Immature natural killer cell (primary cell): Measurements from ENCODE around the gene PMFBP1. TPM values are rescaled to one million over a fixed set of nuclear protein-coding genes. Genes with fewer than 3 reads are reported as not detected.

Experiments
- DNase-seq, 3 donors: peaks; one replicate each; pipeline ENCODE4 v3.0.0; 2022; ENCODE audit warnings: mixed read lengths in 1 of 3
- H3K27ac Mint-ChIP-seq, 6 donors: one replicate each; pipeline ENCODE4 v1.8.0; 2020; ENCODE audit warnings: mixed read lengths in 6 of 6, mild to moderate bottlenecking in 5 of 6, inconsistent platforms in 4 of 6, moderate library complexity in 3 of 6
- H3K27me3 Mint-ChIP-seq, 3 donors: one replicate each; pipeline ENCODE4 v1.8.0; 2020 to 2021; ENCODE audit warnings: low read depth in 3 of 3, mild to moderate bottlenecking in 3 of 3, mixed read lengths in 3 of 3, moderate library complexity in 3 of 3, inconsistent platforms in 1 of 3
- H3K36me3 Mint-ChIP-seq, 3 donors: one replicate each; pipeline ENCODE4 v1.8.0; 2020; ENCODE audit warnings: mixed read lengths in 3 of 3, inconsistent platforms in 2 of 3, mild to moderate bottlenecking in 2 of 3
- H3K4me1 Mint-ChIP-seq, 2 donors: one replicate each; pipeline ENCODE4 v1.8.0; 2020; ENCODE audit warnings: inconsistent platforms in 2 of 2, mild to moderate bottlenecking in 2 of 2, mixed read lengths in 2 of 2, moderate library complexity in 1 of 2
- H3K4me3 Mint-ChIP-seq, 5 donors: one replicate each; pipeline ENCODE4 v1.8.0; 2020; ENCODE audit warnings: mild to moderate bottlenecking in 5 of 5, mixed read lengths in 5 of 5, inconsistent platforms in 3 of 5, moderate library complexity in 3 of 5
- H3K9me3 Mint-ChIP-seq, 6 donors: one replicate each; pipeline ENCODE4 v1.8.0; 2020; ENCODE audit warnings: mild to moderate bottlenecking in 6 of 6, mixed read lengths in 6 of 6, inconsistent platforms in 4 of 6, moderate library complexity in 3 of 6
- polyA plus RNA-seq, 3 donors: library from polyadenylated mRNA; unstranded; fragments of 300-500 nt; fragmentation: Illumina TruSeq; gene quantifications; one replicate each; pipeline ENCODE4 v1.2.3, GENCODE V29; 2021

The PMFBP1 gene
- polyA plus RNA-seq, 3 donors from 2014 or later = not detected

DNA sequence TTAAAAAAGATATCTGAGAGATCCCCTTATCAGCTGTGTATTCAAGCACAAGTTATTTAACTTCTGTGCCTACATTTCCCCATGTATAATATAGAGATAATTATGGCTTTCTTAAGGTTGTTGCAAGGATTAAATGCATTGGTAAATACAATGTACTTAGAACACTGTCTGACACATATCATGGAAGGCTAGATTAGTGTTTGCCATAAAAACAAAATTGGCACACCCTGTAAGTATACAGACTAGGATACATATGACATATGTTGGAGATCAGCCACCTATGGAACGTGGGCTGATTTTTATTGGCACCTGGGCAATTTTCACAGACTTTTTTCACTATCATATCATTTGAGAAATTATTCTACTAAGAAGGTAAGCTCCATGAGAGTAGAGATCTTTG, 2.2 kb downstream of the PMFBP1 start:
- Mint-ChIP-seq H3K9me3 (no peaks in the 10 kb centered on the region), H3K4me3 (no peak overlapping the region), H3K27me3 (peaks cover 0 to 5% (median under 1%) of the 10 kb centered on the region in 3 donors), H3K27ac (no peak overlapping the region), H3K4me1 (no peaks in the 10 kb centered on the region), H3K36me3 (no peaks in the 10 kb centered on the region)
- no peak for DNase-seq

DNA sequence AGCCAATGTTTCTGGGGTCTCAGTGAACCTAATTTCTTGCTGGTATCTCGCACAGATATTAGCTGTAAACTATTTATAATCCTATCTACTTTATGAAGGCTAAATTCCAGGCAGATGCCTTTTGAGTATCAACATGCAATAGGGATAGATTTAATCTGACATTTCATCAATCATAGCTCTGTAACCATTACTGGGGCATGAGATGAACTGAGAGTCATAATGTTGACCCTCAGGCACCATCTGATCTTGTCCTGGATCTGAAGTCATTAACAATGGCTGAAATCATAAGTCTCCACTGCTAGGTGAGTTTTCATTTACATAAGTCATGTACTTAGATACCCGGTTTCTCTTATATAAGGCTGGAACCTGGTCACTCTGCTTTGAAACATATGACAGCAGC, 3.6 kb downstream of the PMFBP1 start:
- Mint-ChIP-seq H3K36me3 (no peaks in the 10 kb centered on the region), H3K4me3 (no peak overlapping the region), H3K4me1 (no peaks in the 10 kb centered on the region), H3K9me3 (no peaks in the 10 kb centered on the region), H3K27me3 (peaks cover 0 to 6% (median 0%) of the 10 kb centered on the region in 3 donors), H3K27ac (no peak overlapping the region)
- DNase-seq = no peak

DNA sequence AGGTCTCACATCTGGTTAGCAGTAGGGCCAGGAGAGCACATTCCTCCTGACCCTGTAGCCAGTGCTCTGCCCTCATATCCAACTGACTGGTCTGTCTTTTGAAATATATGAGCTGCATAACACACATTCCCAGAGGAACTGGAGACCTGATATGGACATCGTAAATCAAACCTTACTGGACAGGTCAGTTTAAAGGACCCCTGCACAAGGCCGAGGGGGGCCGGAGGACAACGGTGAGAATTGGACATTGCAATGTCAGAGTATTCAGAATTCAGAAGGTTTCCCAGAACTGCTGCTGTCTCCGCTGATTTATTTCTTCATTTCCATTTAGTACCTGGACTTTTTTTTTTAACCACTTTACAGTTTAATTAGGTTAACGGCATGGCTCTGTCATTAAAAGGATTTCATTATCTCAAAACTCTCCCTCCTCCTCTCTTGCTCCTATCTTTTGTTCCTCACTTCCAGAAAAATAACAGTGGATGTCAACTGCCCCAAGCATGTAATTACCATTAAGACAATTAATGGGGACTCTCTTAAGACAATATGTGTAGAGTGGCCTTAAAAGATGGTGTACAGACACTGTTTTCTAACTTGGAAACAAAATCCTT, 4.9 kb downstream of the PMFBP1 start:
- Mint-ChIP-seq H3K27ac (no peak overlapping the region), H3K9me3 (no peaks in the 10 kb centered on the region), H3K36me3 (no peaks in the 10 kb centered on the region), H3K27me3 (peaks cover 0 to 6% (median 0%) of the 10 kb centered on the region in 3 donors), H3K4me3 (no peak overlapping the region), H3K4me1 (no peaks in the 10 kb centered on the region)
- no peak for DNase-seq

DNA sequence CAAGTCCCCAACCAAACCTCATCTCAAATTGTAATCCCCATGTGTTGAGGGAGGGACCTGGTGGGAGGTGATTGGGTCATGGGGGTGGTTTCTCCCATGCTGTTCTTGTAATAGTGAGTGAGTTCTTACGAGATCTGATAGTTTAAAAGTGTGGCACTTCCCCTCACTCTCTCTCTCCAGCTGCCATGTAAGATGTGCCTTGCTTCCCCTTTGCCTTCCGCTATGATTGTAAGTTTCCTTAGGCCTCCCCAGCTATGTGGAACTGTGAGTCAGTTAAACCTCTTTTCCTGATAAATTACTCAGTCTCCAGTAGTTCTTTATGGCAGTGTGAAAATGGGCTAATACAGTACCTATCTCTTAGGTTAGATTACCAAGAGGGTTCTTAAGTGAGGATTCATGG, 5.8 kb downstream of the PMFBP1 start:
- Mint-ChIP-seq H3K4me1 (no peaks in the 10 kb centered on the region), H3K27me3 (peaks cover 0 to 6% (median 0%) of the 10 kb centered on the region in 3 donors), H3K4me3 (no peak overlapping the region), H3K36me3 (no peaks in the 10 kb centered on the region), H3K27ac (no peak overlapping the region), H3K9me3 (no peaks in the 10 kb centered on the region)
- no peak for DNase-seq

DNA sequence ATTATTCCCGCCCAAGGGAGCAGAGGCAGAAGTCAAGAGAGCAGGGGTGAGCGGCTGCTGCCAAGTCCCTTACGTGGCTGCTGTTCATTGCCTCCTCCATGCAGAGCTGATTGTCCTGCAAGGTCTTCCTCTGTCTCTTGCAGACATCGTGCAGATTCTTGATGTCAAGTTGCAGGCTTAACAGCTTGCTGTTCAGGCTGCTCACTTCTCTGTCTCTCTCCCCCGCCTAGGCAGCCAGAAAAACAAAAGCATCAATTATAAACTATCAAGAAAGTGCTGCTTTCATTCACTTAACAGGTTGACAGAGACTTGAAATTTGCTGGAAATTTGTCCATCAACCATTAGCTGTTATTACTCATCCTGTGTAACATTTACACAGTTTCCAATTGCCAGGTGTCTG, 7.3 kb downstream of the PMFBP1 start:
- no peak for DNase-seq
- H3K27me3 Mint-ChIP-seq = peaks cover 0 to 6% (median 0%) of the 10 kb centered on the region in 3 donors
- no peak overlapping the region for H3K27ac Mint-ChIP-seq
- H3K4me3 Mint-ChIP-seq = no peak overlapping the region
- no peaks in the 10 kb centered on the region for H3K4me1 Mint-ChIP-seq
- no peaks in the 10 kb centered on the region for H3K36me3 Mint-ChIP-seq
- H3K9me3 Mint-ChIP-seq = no peaks in the 10 kb centered on the region

DNA sequence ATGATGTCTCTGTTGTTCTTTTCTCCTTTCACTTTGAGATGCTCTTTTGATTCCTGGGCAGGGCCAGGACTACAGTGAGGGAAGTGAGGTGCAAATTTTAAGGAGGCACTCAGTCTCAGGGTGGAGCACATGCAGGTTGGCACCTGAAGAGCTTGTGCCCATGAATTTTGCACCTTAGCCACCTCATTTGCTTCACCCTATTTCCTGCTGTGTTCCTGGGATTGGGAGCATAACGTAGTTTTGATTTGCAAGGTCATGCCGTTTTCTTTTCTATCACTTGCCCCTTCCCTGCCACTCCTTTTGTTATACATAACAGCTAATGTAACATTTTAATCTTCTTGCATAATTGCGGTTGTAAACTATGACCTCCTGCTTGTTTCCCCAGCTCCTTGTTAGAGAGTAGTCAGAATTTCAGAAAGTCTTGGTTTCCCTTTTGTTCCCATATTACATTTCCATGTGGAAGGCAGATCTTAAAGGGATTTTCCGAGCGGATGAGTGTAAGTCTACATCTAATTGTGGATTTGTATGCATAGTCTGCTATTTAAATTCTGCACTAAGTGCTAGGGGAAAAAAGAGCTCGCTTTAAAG, 9.8 kb downstream of the PMFBP1 start:
- no peaks in the 10 kb centered on the region for H3K4me1 Mint-ChIP-seq
- no peak overlapping the region for H3K27ac Mint-ChIP-seq
- H3K4me3 Mint-ChIP-seq = no peak overlapping the region
- no peaks in the 10 kb centered on the region for H3K9me3 Mint-ChIP-seq
- peaks cover 0 to 6% (median under 1%) of the 10 kb centered on the region in 3 donors for H3K27me3 Mint-ChIP-seq
- H3K36me3 Mint-ChIP-seq = no peaks in the 10 kb centered on the region
- DNase-seq = no peak

DNA sequence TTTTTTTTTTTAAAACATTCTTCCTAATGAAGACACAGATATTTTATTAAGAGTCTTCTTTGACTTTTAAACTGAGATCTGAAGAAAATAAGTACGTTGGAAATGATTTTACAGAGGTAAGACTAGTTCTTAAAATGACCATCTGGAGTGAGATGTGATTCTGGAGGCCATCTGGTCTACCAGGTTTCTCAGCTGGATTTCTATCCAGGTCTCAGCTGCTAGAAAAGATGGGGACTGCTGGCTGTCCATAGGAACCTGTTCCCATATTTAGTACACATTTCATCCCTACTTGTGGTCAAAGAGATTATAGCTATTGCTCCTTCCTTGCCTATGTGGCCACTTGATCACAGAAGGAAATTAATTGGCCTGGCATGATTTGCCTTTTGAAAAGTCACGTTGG, 12.2 kb downstream of the PMFBP1 start:
- H3K4me1 Mint-ChIP-seq = no peaks in the 10 kb centered on the region
- no peak overlapping the region for H3K27ac Mint-ChIP-seq
- no peak overlapping the region for H3K4me3 Mint-ChIP-seq
- DNase-seq = no peak
- no peaks in the 10 kb centered on the region for H3K9me3 Mint-ChIP-seq
- peaks cover 0 to 6% (median 2%) of the 10 kb centered on the region in 3 donors for H3K27me3 Mint-ChIP-seq
- H3K36me3 Mint-ChIP-seq = no peaks in the 10 kb centered on the region

DNA sequence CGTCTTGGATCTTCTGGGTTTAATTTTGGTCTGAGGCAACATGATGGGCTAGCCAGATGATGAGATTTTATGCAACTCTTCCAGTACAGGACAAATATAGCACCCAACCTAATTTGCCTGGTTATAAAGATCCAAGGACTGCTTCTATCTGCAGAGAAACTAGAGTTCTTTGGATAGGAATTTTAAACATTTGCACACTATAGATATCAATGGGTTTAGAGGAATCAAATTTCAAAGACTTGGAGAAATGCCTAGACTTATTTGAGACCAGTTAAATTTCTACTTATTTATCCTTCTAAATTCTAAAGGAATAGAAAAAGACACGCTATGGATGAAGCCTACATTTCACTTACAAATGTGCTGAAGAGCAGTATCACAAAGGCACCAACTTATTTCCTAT, 12.6 kb downstream of the PMFBP1 start:
- no peaks in the 10 kb centered on the region for H3K36me3 Mint-ChIP-seq
- H3K27ac Mint-ChIP-seq = no peak overlapping the region
- peaks cover 0 to 2% (median 2%) of the 10 kb centered on the region in 3 donors for H3K27me3 Mint-ChIP-seq
- H3K9me3 Mint-ChIP-seq = no peaks in the 10 kb centered on the region
- H3K4me1 Mint-ChIP-seq = no peaks in the 10 kb centered on the region
- H3K4me3 Mint-ChIP-seq = no peak overlapping the region
- no peak for DNase-seq

DNA sequence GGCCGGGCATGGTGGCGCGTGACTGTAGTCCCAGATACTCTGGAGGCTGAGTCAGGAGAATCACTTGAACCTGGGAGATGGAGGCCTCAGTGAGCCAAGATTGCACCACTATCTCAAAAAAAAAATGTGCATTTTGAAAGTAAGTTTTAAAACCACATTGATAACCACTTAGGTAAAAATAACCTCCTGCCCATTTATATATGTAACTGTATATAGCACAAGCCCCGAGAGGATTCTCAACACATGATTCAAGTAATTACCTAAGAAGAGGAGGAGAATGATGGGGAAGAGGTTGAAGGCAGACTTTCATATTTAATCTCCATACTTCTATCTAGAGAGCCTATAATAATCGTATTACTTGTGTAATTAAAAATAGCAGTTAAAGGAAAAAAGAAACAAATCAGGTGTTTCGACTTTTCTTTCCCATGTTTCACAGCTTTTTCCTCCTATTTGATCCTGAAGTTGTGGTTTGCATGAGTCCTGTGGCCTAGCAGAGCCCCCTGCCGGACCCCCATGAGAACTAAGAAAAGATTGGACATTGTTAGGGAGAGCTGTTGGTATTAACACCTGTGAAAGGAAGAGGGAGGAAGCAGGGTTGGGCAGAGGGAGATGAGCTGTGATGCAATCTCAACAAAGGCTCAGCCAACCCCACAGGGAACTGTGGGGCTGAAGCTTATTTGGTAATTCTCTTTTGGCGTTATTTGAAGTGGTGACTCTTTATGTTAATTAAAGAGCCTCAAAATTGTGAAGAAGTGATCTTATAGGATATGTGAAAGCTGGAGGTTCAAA, 22.1 kb downstream of the PMFBP1 start:
- peaks cover 2 to 5% (median 3%) of the 10 kb centered on the region in 3 donors for H3K27me3 Mint-ChIP-seq
- H3K4me1 Mint-ChIP-seq = no peaks in the 10 kb centered on the region
- H3K9me3 Mint-ChIP-seq = no peaks in the 10 kb centered on the region
- no peaks in the 10 kb centered on the region for H3K36me3 Mint-ChIP-seq
- no peak for DNase-seq
- H3K4me3 Mint-ChIP-seq = no peak overlapping the region
- no peak overlapping the region for H3K27ac Mint-ChIP-seq

DNA sequence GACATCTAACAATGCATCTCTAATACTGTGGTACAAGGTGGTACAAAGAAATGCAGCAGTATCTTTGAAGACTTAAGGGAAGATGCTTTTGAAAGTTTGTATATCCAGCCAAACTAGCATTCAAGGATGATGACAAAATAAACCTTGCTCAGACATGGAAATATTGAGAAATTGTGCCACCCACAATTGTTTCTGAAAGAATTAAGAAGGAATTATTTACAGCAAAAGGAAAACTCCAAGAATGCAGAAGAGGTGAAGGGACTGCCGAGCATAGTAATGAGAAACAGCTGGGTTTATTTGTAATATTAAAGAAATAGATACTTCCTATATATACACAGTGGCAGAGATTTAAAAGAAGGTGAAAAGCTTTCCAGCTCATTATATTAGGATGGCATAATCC, 29.5 kb downstream of the PMFBP1 start:
- no peaks in the 10 kb centered on the region for H3K9me3 Mint-ChIP-seq
- H3K36me3 Mint-ChIP-seq = no peaks in the 10 kb centered on the region
- H3K4me1 Mint-ChIP-seq = no peaks in the 10 kb centered on the region
- H3K27ac Mint-ChIP-seq = no peak overlapping the region
- no peak overlapping the region for H3K4me3 Mint-ChIP-seq
- H3K27me3 Mint-ChIP-seq = peaks cover 0 to 8% (median 5%) of the 10 kb centered on the region in 3 donors
- no peak for DNase-seq

DNA sequence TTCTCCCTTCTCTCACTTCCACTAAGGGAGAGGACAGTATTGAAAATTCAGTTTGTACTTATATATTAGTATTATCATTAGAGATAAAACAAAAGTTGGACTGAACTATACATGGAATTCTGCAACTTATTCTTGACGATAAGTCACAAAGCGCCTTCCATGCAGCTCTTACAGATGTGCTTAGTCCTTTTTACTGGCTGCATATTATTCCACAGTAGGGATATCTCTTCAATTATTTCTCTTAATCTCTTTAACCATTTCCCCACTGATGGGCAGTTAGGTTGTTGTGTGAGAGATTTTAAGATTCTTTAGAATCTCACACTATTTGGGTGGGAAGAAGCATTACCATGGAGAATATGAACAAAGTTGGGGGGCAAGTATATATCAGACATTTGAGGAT, 32.0 kb downstream of the PMFBP1 start:
- Mint-ChIP-seq H3K27ac (no peak overlapping the region), H3K4me1 (no peaks in the 10 kb centered on the region), H3K27me3 (peaks cover 0 to 5% (median 2%) of the 10 kb centered on the region in 3 donors), H3K4me3 (no peak overlapping the region), H3K36me3 (no peaks in the 10 kb centered on the region), H3K9me3 (no peaks in the 10 kb centered on the region)
- DNase-seq = no peak

DNA sequence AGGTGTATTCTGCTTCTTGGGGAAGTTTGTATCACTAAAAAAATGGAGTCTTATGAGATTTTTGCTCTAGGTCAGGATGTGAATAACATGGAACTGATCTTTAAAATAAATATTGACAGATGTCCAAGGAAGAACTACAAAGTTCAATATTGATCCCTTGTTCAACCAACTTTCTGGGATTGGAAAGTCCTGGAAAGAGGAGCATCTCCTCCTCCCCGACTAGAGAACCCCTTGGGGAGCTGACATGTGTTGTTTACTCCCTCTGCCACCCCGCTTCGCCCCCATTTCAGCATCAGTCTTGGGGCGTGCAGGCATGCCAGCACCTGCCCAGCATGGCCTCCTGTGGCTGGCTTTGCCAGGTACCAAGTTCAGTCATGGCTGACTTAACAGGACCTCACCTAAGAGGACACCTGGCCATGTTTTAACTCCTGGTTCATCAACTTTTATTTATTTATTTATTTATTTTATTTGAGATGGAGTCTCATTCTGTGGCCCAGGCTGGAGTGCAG, 33.8 kb downstream of the PMFBP1 start:
- Mint-ChIP-seq H3K9me3 (no peaks in the 10 kb centered on the region), H3K4me1 (no peaks in the 10 kb centered on the region), H3K27ac (no peak overlapping the region), H3K4me3 (no peak overlapping the region), H3K27me3 (peaks cover 0 to 2% (median 2%) of the 10 kb centered on the region in 3 donors), H3K36me3 (no peaks in the 10 kb centered on the region)
- no peak for DNase-seq

DNA sequence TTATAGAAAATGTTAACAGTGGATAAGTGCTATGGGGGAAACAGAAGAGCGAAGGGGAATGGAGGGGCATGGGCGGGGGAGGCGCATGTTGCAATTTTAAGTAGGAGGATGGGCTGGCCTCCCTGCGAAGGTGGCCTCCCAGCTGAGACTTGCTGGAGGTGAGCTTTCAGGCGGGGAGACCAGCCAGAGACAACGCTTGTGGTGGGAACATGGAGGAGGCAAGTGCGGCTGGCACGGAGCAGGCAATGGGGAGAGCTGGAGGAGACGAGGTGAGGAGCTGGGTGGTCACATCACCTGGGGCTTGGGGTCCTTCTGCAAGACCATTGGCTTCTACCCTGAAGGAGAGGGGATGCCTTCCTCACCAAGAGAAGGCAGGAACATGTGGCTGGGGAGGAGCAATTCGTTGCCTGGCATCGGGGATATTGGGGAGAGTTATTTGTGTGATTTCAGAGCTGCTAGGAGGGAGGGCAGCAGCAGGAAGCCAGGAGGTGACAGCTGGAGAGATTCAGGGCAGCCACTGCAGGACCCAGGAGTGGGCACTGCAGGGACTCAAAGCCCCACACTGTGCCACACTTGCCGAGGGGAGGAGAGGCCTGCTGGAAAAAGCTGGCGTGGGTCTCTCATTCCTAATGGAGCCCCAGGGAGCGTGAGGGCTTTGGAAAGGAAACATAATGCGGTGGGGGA, 34.4 kb downstream of the PMFBP1 start:
- Mint-ChIP-seq H3K4me3 (no peak overlapping the region), H3K9me3 (no peaks in the 10 kb centered on the region), H3K4me1 (no peaks in the 10 kb centered on the region), H3K27ac (no peak overlapping the region), H3K27me3 (peaks cover 0 to 1% (median 0%) of the 10 kb centered on the region in 3 donors), H3K36me3 (no peaks in the 10 kb centered on the region)
- DNase-seq = no peak

DNA sequence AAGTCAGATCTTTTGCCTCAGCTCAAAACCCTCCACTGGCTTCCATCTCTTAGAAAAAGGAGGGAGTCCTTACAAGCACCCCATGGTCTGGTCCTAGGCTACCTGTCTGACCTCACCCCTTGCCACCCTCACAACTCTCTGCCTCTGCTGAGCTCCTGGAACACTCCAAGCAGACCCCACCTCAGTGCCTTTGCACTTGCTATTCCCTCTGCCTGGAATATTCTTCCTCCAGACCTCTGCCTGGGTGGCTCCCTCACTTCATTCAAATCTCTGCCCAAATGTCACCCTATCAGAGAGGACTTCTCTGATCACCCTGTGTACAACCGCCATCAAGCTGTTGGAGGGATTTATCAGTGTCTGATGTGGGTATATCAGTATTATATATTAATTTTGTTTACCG, 37.4 kb downstream of the PMFBP1 start:
- H3K27me3 Mint-ChIP-seq = no peaks in the 10 kb centered on the region

More for the DNA sequence above, 37.4 kb downstream of the PMFBP1 start:
- no peaks in the 10 kb centered on the region for H3K4me1 Mint-ChIP-seq
- no peaks in the 10 kb centered on the region for H3K9me3 Mint-ChIP-seq
- no peak overlapping the region for H3K4me3 Mint-ChIP-seq
- no peak overlapping the region for H3K27ac Mint-ChIP-seq
- no peak for DNase-seq
- no peaks in the 10 kb centered on the region for H3K36me3 Mint-ChIP-seq
